ENCODE data around the gene ACAD11. TPM values are rescaled to one million over a fixed set of nuclear protein-coding genes. Genes with fewer than 3 reads are reported as not detected.

Gene ACAD11
- total RNA-seq, 6 donors from 2014 or later = 15.8 to 50.3 (median 19.5) TPM

GRCh38 chr3:132550579-132551305, 108.9 kb downstream of the ACAD11 start:
- Histone ChIP-seq H3K4me3 (no peak overlapping the region), H3K4me1 (peaks cover 14 to 20% (median 17%) of the 10 kb centered on the region in 4 donors), H3K27ac (no peak overlapping the region), H3K27me3 (no peaks in the 10 kb centered on the region), H3K9me3 (no peaks in the 10 kb centered on the region), H3K36me3 (no peaks in the 10 kb centered on the region)
- 41% methylated on average over 3 of the region's 3 CpGs for WGBS, 2 donors
- TF ChIP-seq EP300 (IDR thresholded peaks at IDR 0.05) (no peak), POLR2AphosphoS5 (IDR thresholded peaks at IDR 0.05) (no peak), CTCF (IDR thresholded peaks at IDR 0.05) (no peak), POLR2A (IDR thresholded peaks at IDR 0.05) (no peak)
- no peak for DNase-seq
- no peak for ATAC-seq (ENCODE audit: low FRiP score in 2 of 2)

GRCh38 chr3:132549890-132550578, 109.6 kb downstream of the ACAD11 start:
- no peaks in the 10 kb centered on the region for H3K9me3 ChIP-seq
- peaks cover 10 to 20% (median 17%) of the 10 kb centered on the region in 4 donors for H3K4me1 ChIP-seq
- peak in 1 of 2 donors; percentile 51 for ATAC-seq (ENCODE audit: low FRiP score in 2 of 2)
- H3K4me3 ChIP-seq = no peak overlapping the region
- no peaks in the 10 kb centered on the region for H3K27me3 ChIP-seq
- H3K27ac ChIP-seq = no peak overlapping the region
- no peak for TF ChIP-seq POLR2A (IDR thresholded peaks at IDR 0.05)
- TF ChIP-seq CTCF (IDR thresholded peaks at IDR 0.05) = no peak
- no peak for TF ChIP-seq EP300 (IDR thresholded peaks at IDR 0.05)
- TF ChIP-seq POLR2AphosphoS5 (IDR thresholded peaks at IDR 0.05) = no peak
- H3K36me3 ChIP-seq = no peaks in the 10 kb centered on the region
- no peak for DNase-seq

- no peaks in the 10 kb centered on the region for H3K9me3 ChIP-seq
- H3K27ac ChIP-seq = no peak overlapping the region
- no peaks in the 10 kb centered on the region for H3K36me3 ChIP-seq
- peak in 1 of 2 donors; percentile 36 for DNase-seq
- H3K4me1 ChIP-seq = peaks cover 3 to 16% (median 12%) of the 10 kb centered on the region in 4 donors
- TF ChIP-seq CTCF (IDR thresholded peaks at IDR 0.05) (no peak), EP300 (IDR thresholded peaks at IDR 0.05) (no peak), POLR2A (IDR thresholded peaks at IDR 0.05) (no peak), POLR2AphosphoS5 (IDR thresholded peaks at IDR 0.05) (no peak)
- no peak overlapping the region for H3K4me3 ChIP-seq
- peak in 1 of 2 donors; percentile 12 for ATAC-seq (ENCODE audit: low FRiP score in 2 of 2)
- WGBS, 2 donors = 91 to 94% methylated on average over 6 to 8 of the region's 8 CpGs
- H3K27me3 ChIP-seq = no peaks in the 10 kb centered on the region
Observed at GRCh38 chr3:132549169-132549568, 110.4 kb downstream of the ACAD11 start.

- TF ChIP-seq POLR2AphosphoS5 (IDR thresholded peaks at IDR 0.05) = no peak
- TF ChIP-seq EP300 (IDR thresholded peaks at IDR 0.05) = no peak
- TF ChIP-seq CTCF (IDR thresholded peaks at IDR 0.05) = no peak
- no peak for TF ChIP-seq POLR2A (IDR thresholded peaks at IDR 0.05)
Observed at GRCh38 chr3:132545471-132545870, 114.1 kb downstream of the ACAD11 start.

More at GRCh38 chr3:132545471-132545870, 114.1 kb downstream of the ACAD11 start:
- no peaks in the 10 kb centered on the region for H3K27me3 ChIP-seq
- no peak overlapping the region for H3K27ac ChIP-seq
- no peaks in the 10 kb centered on the region for H3K9me3 ChIP-seq
- peaks cover 0 to 11% (median 4%) of the 10 kb centered on the region in 4 donors for H3K4me1 ChIP-seq
- H3K4me3 ChIP-seq = no peak overlapping the region
- DNase-seq (no peak), ATAC-seq (ENCODE audit: low FRiP score in 2 of 2) (peak in 1 of 2 donors; percentile 63)
- WGBS, 2 donors = 73 to 83% methylated on average over 3 of the region's 3 CpGs
- H3K36me3 ChIP-seq = peaks cover 0 to 14% (median under 1%) of the 10 kb centered on the region in 4 donors

Data from upper lobe of left lung (tissue), 6 donors.